MV-4-11 (cell line): Measurements from ENCODE around the gene ERGIC1.

Source experiments
- DNase-seq: peaks from one replicate; lab custom pipeline; 2025; lab: John Stamatoyannopoulos, UW

The ERGIC1 gene

GRCh38 chr5:172949426-172949825 is 115.4 kb downstream of the ERGIC1 start:
- DNase-seq: no peak

DNA sequence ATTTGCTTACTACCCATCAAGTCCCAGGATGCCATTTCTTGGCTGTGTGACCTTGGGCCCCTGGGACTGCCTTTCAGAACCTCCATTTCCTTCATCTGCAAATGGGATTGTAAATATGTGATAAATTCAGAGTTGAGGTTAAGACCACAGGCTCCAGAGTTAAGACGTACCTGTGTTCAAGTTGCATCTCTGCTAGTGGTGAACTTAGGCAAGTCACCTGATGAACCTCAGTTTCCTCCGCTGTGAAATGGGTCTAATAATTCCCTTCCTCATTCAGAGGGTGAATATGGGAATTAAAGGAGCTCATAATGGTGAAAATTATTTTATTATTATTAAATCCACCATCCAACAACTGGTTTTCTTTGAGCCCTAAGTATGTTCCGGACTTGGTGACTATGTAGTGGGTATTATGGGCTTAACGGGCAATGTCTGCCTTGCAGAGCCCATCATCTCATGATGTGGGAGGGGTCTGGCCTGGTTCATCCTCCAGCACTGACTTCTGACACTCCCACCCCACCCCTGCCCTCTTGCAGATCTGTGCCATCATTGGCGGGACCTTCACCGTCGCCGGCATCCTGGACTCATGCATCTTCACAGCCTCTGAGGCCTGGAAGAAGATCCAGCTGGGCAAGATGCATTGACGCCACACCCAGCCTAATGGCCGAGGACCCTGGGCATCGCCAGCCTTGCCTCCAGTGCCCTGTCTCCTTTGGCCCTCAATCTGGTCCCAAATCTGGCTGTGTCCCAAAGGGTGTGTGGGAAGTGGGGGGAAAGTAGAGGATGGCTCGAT is 116.3 kb downstream of the ERGIC1 start:
- no peak for DNase-seq

DNA sequence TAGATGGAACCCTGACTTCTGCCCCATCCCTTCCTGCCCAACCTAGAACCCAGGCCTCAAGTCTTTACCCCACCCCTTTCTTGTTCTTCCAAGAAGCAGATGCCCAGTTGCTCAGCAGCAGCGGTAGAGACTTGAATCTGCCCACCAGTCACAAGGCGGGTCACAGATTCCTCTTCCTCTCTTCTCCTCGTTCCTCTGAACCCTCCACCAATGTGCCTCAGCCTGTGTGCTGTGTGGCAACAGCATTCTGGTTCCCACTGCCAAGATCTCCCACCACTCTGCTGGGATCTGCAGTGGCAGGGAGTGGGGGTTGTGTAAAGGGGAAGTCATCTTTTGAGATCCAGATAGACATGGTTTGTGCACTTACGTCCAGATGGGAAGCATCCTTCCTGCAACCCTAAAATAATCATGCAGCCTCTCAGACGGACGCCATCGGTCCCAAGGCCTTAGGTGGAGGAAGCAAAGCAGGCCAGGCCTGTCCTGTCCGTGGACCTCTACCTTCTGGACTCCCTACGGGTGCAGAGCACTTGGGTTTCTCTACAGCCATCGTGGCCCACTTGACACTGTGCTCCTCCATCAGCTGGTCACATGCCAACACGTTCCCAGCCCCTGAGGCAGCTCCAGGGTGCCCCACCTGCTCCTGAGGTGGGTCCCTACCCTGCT is 117.5 kb downstream of the ERGIC1 start:
- DNase-seq: no peak

- no peak for DNase-seq
These were observed 118.0 kb downstream of the ERGIC1 start for GRCh38 chr5:172952034-172952511.

GRCh38 chr5:172953776-172954675 is 120.0 kb downstream of the ERGIC1 start:
- no peak for DNase-seq

GRCh38 chr5:172954751-172955159 is 120.7 kb downstream of the ERGIC1 start:
- DNase-seq: no peak

DNA sequence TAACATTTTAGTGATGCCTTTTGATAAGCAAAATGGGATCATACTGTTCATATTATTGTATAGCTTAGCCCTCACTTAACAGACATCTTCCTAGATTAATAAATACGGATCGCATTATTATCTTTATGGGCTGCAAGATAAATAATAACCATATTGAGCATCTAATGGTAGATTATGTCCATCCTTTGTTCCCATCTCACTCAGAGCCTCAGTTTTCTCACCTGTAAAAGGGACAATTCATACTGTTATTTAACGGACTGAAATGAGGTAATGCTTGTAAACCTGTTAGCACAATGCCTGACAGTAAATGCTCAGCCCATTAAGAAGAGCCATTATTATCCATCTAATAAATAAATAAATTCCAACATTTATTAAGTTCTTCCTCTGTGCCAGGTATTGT is 122.2 kb downstream of the ERGIC1 start:
- no peak for DNase-seq

DNA sequence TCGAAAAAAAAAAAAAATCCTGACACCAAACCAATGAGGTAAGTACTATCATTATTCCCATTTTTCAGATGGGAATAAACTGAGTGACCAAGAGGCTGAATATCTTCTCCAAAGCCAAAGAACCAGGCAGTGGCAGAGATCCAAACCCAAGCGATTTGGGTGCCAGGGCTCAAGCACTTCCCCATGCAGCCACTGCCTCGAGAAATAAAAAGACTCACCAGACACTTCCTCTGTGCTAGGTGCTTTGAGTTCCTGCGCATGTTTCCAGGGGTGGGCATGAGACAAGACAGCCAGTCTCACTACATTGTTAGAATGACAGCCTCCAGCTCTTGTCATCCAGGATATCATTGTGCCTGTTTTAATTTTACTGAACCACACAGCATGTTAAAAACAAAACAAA is 122.9 kb downstream of the ERGIC1 start:
- DNase-seq: peak; percentile 22

DNA sequence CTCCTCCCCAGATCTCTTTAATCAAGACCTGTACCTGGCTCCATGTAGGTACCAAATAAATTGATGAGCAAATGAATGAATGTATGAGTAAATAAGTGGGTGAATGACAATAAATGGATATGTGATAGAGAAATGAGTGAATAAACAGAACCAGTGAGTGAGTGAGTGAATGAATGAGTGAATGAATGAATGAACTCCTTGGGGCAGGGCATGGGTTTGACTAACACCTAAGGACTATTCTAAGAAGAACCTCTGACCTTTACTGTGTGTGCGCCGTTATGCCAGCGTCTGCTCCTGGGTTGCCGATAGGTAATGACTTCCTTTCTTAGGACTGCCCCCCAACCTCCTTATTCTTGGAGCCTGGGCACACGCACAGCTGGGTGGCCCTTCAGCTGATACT is 123.4 kb downstream of the ERGIC1 start:
- no peak for DNase-seq

- peak; percentile 41 for DNase-seq
These were observed 124.4 kb downstream of the ERGIC1 start for GRCh38 chr5:172958331-172959046.

GRCh38 chr5:172959824-172960799 is 126.1 kb downstream of the ERGIC1 start:
- DNase-seq: no peak

DNA sequence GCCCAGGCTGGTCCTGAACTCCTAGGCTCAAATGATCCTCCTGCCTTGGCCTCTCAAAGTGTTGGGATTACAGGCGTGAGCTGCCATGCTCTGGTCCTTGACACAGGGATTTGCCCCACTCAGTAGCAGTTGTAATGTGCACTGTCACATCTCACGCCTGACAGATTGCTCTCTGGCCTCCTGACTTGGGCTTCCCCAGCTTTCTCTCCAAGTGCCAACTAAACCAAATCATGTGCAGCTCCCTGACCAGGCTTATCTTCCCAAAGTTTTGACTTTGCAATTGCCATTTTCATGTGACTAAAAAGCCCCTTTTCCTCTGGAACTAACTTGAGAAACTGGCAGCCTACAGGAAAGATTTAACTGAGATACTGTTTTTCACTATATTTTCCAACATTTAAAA is 135.9 kb downstream of the ERGIC1 start:
- no peak for DNase-seq

GRCh38 chr5:172971482-172971881 is 137.4 kb downstream of the ERGIC1 start:
- no peak for DNase-seq

DNA sequence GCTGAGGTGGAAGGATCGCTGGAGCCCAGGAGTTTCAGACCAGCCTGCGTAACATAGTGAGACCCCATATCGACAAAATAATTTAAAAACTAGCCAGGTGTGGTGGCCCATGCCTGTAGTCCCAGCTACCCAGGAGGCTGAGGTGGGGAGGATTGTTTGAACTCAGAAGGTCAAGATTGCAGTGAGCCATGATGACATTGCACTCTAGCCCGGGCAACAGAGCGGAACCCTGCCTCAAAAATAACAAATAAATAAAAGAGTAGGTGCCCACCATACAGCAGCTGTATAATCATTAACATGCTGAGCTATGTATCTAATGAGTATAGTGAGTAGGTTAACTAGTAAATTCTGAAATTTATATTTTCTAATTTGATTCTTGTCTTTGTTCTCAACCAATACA is 138.5 kb downstream of the ERGIC1 start:
- DNase-seq: no peak

DNA sequence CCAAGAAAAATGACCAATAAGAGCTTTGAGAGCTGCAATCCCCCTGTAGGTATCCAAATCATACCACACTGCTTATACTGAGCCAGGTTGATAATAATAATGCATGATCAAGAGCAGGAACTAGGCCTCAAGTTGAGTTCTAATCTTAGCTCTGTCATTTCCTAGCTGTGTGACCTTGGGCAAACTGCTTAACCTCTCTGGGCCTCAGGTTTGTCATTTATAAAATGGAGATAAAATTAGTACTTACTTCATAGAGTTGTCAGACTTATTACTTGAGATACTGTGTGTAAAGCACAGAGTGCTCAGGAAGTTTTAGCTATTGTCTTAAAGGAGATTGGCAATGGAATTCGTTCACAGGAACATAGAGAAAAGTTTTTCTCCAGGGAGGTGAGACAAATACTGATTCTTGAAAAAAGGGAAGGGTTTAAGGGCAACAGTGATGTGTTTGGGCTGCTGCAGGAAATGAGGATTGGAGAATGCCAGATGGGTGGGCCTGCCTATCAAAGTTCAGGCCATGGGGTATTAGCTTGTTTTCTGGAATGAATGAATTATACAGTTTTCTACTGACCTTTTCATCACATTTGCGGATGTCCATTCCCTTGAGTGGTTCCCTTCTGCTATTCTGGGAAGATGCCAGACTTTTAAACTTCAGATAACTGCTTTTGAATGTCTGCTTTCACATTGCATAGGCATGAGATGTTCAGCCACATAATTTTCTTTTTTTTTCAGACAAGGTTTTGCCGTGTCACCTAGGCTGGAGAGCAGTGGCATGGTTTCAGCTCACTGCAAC is 139.3 kb downstream of the ERGIC1 start:
- DNase-seq: no peak

- no peak for DNase-seq
These were observed 139.9 kb downstream of the ERGIC1 start for GRCh38 chr5:172973931-172974330.

DNA sequence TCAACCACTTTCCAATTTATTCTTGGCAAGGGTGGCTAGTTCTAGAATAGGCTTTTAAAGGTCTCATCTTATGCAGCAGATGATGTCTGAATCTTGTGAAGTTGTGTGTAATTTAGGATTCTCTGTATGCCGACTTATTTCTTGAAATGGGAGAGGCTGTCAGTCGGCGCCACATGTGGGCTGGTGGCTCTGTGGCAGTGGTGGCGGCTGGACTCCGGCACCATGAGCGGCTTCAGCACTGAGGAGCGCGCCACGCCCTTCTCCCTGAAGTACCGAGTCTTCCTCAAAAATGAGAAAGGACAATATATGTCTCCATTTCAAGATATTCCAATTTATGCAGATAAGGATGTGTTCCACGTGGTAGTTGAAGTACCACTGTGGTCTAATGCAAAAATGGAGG is 141.2 kb downstream of the ERGIC1 start:
- DNase-seq: no peak

DNA sequence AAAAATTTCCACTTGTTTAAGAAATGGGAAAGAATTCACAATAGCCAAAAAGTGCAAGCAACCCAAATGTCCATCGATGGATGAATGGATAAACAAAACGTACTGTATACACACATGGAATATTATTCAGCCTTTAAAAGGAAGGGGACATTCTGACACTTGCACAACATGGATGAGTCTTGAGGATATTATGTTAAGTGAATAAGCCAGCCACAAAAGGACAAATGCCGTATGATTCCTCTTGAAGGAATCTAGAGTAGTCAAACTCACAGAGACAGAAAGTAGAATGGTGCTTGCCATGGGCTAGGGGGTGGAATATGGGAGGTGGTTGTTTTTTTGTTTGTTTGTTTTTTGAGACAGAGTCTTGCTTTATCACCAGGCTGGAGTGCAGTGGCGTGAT is 145.7 kb downstream of the ERGIC1 start:
- DNase-seq: no peak

DNA sequence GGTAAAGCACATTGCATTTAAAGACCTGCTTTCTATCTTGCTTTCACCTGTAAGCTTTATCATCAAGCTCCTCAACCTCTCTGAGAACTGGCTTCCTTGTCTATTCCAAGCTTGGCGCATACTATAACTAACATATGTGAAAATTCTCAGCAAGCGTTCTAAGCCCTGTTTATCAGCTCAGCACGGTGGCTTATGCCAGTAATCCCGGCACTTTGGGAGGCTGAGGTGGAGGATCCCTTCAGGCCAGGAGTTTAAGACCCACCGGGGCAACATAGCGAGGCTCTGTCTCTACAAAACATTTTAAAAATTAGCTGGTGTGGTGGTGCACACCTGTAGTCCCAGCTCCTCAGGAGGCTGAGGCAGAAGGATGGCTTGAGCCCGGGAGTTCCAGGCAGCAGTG is 147.9 kb downstream of the ERGIC1 start:
- no peak for DNase-seq
